ENCODE results near the gene BAIAP2L2.

The BAIAP2L2 gene

GRCh38 chr22:38051900-38052862 is 58.3 kb downstream of the BAIAP2L2 start:
- Histone ChIP-seq H3K27ac (ENCODE audit: low read depth in 2 of 2, low read length in 2 of 2) (no peak overlapping the region), H3K9ac (ENCODE audit: low read depth in 1 of 2, low read length in 2 of 2) (no peak overlapping the region), H3K4me3 (ENCODE audit: low read length in 2 of 2) (no peak overlapping the region), H3K9me3 (ENCODE audit: control insufficient read depth in 2 of 2, low read length in 2 of 2) (no peaks in the 10 kb centered on the region), H3K36me3 (ENCODE audit: control insufficient read depth in 2 of 2, insufficient read depth in 2 of 2, low read length in 2 of 2) (no peaks in the 10 kb centered on the region), H3K27me3 (ENCODE audit: control insufficient read depth in 2 of 2, insufficient read depth in 2 of 2, low read length in 2 of 2) (peaks cover 3 to 4% of the 10 kb centered on the region in 2 donors), H3K4me1 (ENCODE audit: control insufficient read depth in 2 of 2, insufficient read depth in 2 of 2, low read length in 2 of 2) (peaks cover 0 to 2% of the 10 kb centered on the region in 2 donors)

DNA sequence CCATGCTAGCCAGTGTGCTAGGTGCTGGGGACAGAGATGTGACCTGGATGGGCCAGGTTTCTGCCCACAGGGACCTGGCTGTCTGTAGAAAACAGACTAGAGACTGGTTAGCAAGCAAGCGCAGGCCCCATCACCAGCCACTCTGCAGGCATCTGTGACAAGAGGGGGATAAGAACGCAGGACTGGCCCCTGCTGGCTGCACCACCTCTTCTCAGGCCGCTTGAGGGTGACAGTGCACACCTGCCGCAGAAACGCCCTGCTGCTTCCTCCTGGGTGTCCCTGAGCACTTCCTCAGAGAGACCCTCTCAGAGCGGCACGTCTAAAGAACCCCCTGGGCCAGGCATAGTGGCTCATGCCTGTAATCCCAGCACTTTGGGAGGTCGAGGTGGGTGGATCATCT is 59.2 kb downstream of the BAIAP2L2 start:
- no peak overlapping the region for H3K9ac ChIP-seq (ENCODE audit: low read depth in 1 of 2, low read length in 2 of 2)
- no peaks in the 10 kb centered on the region for H3K9me3 ChIP-seq (ENCODE audit: control insufficient read depth in 2 of 2, low read length in 2 of 2)
- H3K4me3 ChIP-seq (ENCODE audit: low read length in 2 of 2) = no peak overlapping the region
- no peaks in the 10 kb centered on the region for H3K36me3 ChIP-seq (ENCODE audit: control insufficient read depth in 2 of 2, insufficient read depth in 2 of 2, low read length in 2 of 2)
- no peak overlapping the region for H3K27ac ChIP-seq (ENCODE audit: low read depth in 2 of 2, low read length in 2 of 2)
- H3K4me1 ChIP-seq (ENCODE audit: control insufficient read depth in 2 of 2, insufficient read depth in 2 of 2, low read length in 2 of 2) = peaks cover 0 to 2% of the 10 kb centered on the region in 2 donors
- H3K27me3 ChIP-seq (ENCODE audit: control insufficient read depth in 2 of 2, insufficient read depth in 2 of 2, low read length in 2 of 2) = peaks cover 3 to 4% of the 10 kb centered on the region in 2 donors

GRCh38 chr22:38050720-38051119 is 59.8 kb downstream of the BAIAP2L2 start:
- Histone ChIP-seq H3K27ac (ENCODE audit: low read depth in 2 of 2, low read length in 2 of 2) (no peak overlapping the region), H3K4me1 (ENCODE audit: control insufficient read depth in 2 of 2, insufficient read depth in 2 of 2, low read length in 2 of 2) (peaks cover 0 to 2% of the 10 kb centered on the region in 2 donors), H3K9ac (ENCODE audit: low read depth in 1 of 2, low read length in 2 of 2) (no peak overlapping the region)

GRCh38 chr22:38049812-38050619 is 60.5 kb downstream of the BAIAP2L2 start:
- H3K9me3 ChIP-seq (ENCODE audit: control insufficient read depth in 2 of 2, low read length in 2 of 2) = no peaks in the 10 kb centered on the region
- peaks cover 3 to 4% of the 10 kb centered on the region in 2 donors for H3K27me3 ChIP-seq (ENCODE audit: control insufficient read depth in 2 of 2, insufficient read depth in 2 of 2, low read length in 2 of 2)
- no peak overlapping the region for H3K27ac ChIP-seq (ENCODE audit: low read depth in 2 of 2, low read length in 2 of 2)
- H3K36me3 ChIP-seq (ENCODE audit: control insufficient read depth in 2 of 2, insufficient read depth in 2 of 2, low read length in 2 of 2) = no peaks in the 10 kb centered on the region
- peaks cover 0 to 2% of the 10 kb centered on the region in 2 donors for H3K4me1 ChIP-seq (ENCODE audit: control insufficient read depth in 2 of 2, insufficient read depth in 2 of 2, low read length in 2 of 2)
- no peak overlapping the region for H3K9ac ChIP-seq (ENCODE audit: low read depth in 1 of 2, low read length in 2 of 2)
- H3K4me3 ChIP-seq (ENCODE audit: low read length in 2 of 2) = no peak overlapping the region

More at GRCh38 chr22:38050720-38051119, 59.8 kb downstream of the BAIAP2L2 start:
- H3K27me3 ChIP-seq (ENCODE audit: control insufficient read depth in 2 of 2, insufficient read depth in 2 of 2, low read length in 2 of 2) = peaks cover 3 to 4% of the 10 kb centered on the region in 2 donors
- no peak overlapping the region for H3K4me3 ChIP-seq (ENCODE audit: low read length in 2 of 2)
- no peaks in the 10 kb centered on the region for H3K36me3 ChIP-seq (ENCODE audit: control insufficient read depth in 2 of 2, insufficient read depth in 2 of 2, low read length in 2 of 2)
- no peaks in the 10 kb centered on the region for H3K9me3 ChIP-seq (ENCODE audit: control insufficient read depth in 2 of 2, low read length in 2 of 2)

DNA sequence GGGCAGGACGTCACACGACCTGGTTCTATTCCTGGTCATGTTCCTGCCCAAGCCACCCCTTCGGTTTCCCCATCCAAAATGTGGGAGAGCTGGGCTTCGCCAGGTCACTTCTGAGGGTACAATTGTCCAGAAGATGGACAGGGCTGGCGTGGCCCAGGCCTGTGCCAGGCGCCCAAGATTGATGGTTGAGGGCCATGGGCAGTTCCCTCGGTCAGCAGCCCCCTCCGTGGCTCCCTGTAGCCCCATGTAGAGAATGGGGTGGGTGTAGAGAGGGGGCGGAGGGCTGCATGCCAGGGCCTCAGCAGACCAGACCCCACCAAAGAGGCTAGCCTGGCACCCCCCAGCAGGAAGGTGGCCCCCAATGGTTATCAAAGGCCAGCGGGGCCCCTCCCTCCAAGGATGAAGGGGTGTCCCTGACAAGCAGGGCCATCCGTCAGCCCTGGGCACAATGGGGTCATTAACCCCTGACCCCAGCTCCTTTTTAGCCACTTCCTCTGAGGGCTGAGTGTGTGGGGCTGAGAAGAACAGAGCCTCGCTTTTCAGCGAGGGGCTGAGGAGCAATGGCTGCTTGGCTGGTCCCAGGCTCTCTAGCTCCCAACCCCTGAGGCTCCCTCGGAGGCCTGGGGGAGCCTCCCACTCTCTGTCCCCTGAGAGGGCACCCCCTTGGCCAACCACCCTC is 64.3 kb downstream of the BAIAP2L2 start:
- Histone ChIP-seq H3K4me3 (ENCODE audit: low read length in 2 of 2) (no peak overlapping the region), H3K27me3 (ENCODE audit: control insufficient read depth in 2 of 2, insufficient read depth in 2 of 2, low read length in 2 of 2) (peaks cover 0 to 3% of the 10 kb centered on the region in 2 donors), H3K9me3 (ENCODE audit: control insufficient read depth in 2 of 2, low read length in 2 of 2) (no peaks in the 10 kb centered on the region), H3K27ac (ENCODE audit: low read depth in 2 of 2, low read length in 2 of 2) (no peak overlapping the region), H3K36me3 (ENCODE audit: control insufficient read depth in 2 of 2, insufficient read depth in 2 of 2, low read length in 2 of 2) (no peaks in the 10 kb centered on the region), H3K9ac (ENCODE audit: low read depth in 1 of 2, low read length in 2 of 2) (no peak overlapping the region), H3K4me1 (ENCODE audit: control insufficient read depth in 2 of 2, insufficient read depth in 2 of 2, low read length in 2 of 2) (no peaks in the 10 kb centered on the region)

DNA sequence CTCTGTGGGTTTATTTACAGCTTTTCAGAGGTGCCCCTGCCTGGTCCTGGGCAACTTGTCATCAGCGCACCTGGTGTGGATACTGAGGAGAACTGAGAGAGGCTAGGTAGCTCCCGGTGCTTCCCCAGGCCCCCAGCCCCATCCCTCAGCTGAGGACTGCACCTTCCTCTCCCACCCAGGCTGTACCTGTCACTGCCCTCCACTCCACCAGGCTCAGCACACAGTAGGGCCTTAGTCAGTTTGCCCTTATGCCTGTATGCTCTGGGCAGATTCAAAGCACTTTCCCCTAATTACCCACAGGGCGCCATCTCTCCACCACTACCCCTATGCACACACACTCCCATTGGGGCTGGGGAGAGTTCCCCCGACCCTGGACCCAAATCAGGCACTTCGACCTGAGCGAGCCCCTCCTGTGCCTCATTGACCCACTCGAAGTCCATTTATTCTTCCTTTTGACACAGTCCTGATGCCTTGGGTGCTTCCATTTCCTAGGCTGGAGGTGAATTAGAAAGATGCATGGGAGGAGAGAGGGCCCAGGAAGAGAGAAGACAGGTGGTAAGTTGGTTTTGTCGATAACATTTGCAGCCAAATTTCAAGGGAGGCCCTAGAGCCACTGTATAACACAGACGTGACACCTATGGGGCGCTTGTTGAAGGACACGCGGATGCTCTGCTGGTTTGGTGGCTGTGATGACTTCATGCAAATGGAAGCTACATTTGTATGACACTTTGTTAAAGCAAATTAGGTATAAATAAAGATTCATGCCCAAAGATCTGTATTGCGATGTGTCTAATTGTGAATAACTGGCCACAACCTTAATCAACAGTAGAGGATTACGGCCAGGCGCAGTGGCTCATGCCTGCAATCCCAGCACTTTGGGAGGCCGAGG is 67.1 kb downstream of the BAIAP2L2 start:
- Histone ChIP-seq H3K27ac (ENCODE audit: low read depth in 2 of 2, low read length in 2 of 2) (no peak overlapping the region), H3K4me3 (ENCODE audit: low read length in 2 of 2) (no peak overlapping the region), H3K4me1 (ENCODE audit: control insufficient read depth in 2 of 2, insufficient read depth in 2 of 2, low read length in 2 of 2) (no peaks in the 10 kb centered on the region), H3K36me3 (ENCODE audit: control insufficient read depth in 2 of 2, insufficient read depth in 2 of 2, low read length in 2 of 2) (no peaks in the 10 kb centered on the region), H3K9ac (ENCODE audit: low read depth in 1 of 2, low read length in 2 of 2) (no peak overlapping the region), H3K9me3 (ENCODE audit: control insufficient read depth in 2 of 2, low read length in 2 of 2) (no peaks in the 10 kb centered on the region), H3K27me3 (ENCODE audit: control insufficient read depth in 2 of 2, insufficient read depth in 2 of 2, low read length in 2 of 2) (no peaks in the 10 kb centered on the region)

DNA sequence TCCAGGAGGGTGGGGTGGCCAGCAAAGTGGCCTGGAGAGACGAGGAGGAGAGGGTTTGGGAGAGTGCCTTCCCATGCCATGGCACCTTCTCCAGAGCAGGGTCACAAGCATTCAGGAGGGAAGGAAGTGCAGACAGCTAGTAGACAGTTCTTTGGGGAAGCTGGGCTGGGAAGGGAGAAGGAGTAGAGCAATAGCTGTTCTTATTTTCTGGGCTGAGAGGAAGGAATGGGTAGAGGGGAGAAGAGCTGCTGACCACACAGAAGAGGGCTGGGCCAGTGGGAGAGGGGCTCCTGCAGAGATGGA is 68.0 kb downstream of the BAIAP2L2 start:
- H3K4me3 ChIP-seq (ENCODE audit: low read length in 2 of 2) = no peak overlapping the region
- no peaks in the 10 kb centered on the region for H3K27me3 ChIP-seq (ENCODE audit: control insufficient read depth in 2 of 2, insufficient read depth in 2 of 2, low read length in 2 of 2)
- H3K36me3 ChIP-seq (ENCODE audit: control insufficient read depth in 2 of 2, insufficient read depth in 2 of 2, low read length in 2 of 2) = no peaks in the 10 kb centered on the region
- H3K9ac ChIP-seq (ENCODE audit: low read depth in 1 of 2, low read length in 2 of 2) = no peak overlapping the region
- H3K27ac ChIP-seq (ENCODE audit: low read depth in 2 of 2, low read length in 2 of 2) = no peak overlapping the region
- H3K9me3 ChIP-seq (ENCODE audit: control insufficient read depth in 2 of 2, low read length in 2 of 2) = no peaks in the 10 kb centered on the region
- H3K4me1 ChIP-seq (ENCODE audit: control insufficient read depth in 2 of 2, insufficient read depth in 2 of 2, low read length in 2 of 2) = no peaks in the 10 kb centered on the region

- Histone ChIP-seq H3K4me3 (ENCODE audit: low read length in 2 of 2) (no peak overlapping the region), H3K27ac (ENCODE audit: low read depth in 2 of 2, low read length in 2 of 2) (no peak overlapping the region), H3K36me3 (ENCODE audit: control insufficient read depth in 2 of 2, insufficient read depth in 2 of 2, low read length in 2 of 2) (no peaks in the 10 kb centered on the region), H3K9me3 (ENCODE audit: control insufficient read depth in 2 of 2, low read length in 2 of 2) (no peaks in the 10 kb centered on the region), H3K4me1 (ENCODE audit: control insufficient read depth in 2 of 2, insufficient read depth in 2 of 2, low read length in 2 of 2) (no peaks in the 10 kb centered on the region), H3K27me3 (ENCODE audit: control insufficient read depth in 2 of 2, insufficient read depth in 2 of 2, low read length in 2 of 2) (no peaks in the 10 kb centered on the region), H3K9ac (ENCODE audit: low read depth in 1 of 2, low read length in 2 of 2) (no peak overlapping the region)
These were observed 68.6 kb downstream of the BAIAP2L2 start for GRCh38 chr22:38041760-38042487.
